Measurements from ENCODE around the gene MMEL1.
"Not testable (repeated sequence)": the region's sequence is repeated elsewhere in the genome, so short reads cannot be mapped to it uniquely, and the experiment has no call there.

The MMEL1 gene

DNA sequence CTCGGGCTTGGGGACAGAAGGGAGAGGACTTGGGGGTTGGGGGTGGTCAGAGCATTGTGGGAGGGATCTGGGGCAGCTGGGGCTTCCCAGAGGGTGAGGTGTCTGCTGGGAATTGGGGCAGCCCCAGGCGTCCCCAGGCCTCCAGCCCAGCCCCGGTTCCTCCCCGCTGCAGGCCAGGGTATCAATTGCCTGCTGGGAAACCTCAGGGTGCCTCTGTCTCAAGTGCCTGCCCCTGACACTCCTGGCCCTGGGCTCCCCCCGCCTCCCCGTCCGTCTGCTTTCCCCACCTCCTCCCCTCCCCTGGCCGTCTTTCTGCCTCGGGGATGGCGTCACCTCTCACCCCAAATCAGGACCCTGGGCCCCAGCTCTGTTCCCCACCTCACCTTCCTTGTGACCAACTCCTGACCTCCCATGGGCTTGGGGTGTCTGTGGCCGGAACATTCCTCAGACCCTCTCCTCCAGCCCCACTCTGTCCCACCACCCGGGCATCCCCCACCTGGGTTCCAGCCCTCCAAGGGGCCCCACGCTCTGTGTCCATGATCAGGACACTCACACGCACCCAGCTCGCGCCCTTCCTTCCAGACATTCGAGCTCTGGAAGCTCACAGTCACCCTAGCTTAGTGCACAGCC is 64.5 kb downstream of the MMEL1 start:
- DNase-seq, result not testable (repeated sequence)

DNA sequence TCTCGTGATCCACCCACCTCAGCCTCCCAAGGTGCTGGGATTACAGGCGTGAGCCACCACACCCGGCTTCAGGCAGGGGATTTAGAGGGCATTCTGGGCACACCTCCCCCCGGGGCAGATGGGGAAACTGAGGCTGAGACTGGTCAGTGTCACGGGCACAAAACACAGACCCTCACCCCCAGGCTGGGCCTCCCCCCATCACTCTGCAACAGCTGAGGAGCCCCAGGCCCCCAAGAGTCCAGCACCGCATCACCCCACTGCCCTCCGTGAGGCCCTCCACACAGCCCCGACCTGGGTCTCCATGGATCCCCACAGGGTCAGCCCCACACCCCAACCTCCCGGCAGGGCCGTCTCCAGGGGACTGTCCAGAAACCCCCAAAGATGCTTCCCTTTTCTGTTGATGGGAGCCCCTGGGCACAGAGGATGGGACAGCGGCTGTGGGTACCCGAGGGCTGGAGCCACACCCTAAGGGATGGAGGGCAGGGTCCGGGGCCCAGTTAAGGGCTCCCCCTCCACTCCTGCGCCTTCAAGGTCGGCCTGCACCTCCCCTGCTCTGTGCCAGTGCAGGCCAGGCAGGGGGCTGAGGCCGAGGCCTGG is 65.6 kb downstream of the MMEL1 start:
- no peak for DNase-seq

DNA sequence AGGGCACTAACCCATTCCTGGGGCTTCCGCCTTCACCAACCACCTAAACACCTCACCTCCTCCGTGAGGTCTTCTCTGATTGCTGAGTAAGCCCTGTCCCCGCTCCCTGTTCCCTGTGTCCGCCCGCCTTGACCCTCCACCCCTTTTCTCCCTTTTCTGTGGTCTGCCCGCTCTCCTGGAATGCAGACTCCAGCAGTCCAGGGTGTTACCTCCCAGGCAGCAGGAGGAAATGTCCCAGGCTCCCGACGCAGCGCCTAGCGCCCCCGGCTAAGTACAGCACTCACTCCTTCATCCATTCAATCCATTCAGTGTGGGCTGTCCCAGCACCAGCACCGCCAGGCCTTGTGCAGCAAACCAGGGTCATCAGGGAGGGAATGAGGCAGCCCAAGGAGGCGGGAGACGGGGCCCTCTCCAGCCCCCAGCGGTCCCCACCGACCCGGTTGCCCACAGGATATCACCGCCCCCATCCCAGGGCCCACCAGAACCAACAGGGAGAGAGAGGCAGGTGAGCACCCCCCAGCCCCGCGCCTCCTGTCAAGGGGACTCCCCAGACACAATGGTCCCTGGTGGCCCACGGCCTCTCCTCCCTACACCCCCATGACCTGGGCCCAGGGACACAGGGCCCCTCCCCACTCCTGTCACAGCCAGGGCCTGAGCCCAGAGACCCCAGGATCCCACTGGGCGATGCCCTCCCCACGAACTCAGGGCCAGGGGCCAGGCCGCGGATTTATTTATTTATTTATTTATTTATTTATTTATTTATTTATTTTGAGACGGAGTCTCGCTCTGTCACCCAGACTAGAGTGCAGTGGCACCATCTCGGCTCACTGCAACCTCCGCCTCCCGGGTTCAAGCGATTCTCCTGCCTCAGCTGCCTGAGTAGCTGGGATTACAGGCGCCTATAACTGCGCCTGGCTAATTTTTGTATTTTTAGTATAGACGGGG is 66.4 kb downstream of the MMEL1 start:
- no peak for DNase-seq

DNA sequence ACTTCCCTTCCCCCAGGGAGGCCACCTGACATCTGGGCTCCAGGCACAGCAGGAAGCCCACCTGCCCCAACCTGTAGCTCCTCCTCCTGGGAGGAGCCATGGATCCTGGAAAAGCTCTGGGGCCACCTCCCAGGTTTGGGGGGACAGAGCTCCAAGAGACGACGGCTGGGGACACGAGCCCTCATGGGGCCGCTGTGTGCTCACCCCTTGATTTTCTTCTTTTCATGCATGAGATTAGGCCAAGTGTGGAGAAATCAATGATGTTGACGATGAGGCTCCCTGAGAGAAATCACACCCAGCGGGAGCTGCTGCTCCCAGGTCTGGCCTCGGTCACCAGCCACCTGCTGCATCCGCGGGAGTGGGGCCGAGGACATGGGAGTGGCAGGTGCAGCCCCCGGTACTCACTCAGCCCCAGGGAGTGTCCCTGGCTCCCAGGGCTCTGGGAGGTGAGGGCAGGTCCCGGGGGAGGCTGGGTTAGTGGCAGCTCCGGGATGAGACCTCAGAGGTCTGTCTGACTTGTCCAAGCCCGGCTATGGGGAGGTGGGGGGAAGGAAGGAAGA is 67.9 kb downstream of the MMEL1 start:
- DNase-seq, result no peak

DNA sequence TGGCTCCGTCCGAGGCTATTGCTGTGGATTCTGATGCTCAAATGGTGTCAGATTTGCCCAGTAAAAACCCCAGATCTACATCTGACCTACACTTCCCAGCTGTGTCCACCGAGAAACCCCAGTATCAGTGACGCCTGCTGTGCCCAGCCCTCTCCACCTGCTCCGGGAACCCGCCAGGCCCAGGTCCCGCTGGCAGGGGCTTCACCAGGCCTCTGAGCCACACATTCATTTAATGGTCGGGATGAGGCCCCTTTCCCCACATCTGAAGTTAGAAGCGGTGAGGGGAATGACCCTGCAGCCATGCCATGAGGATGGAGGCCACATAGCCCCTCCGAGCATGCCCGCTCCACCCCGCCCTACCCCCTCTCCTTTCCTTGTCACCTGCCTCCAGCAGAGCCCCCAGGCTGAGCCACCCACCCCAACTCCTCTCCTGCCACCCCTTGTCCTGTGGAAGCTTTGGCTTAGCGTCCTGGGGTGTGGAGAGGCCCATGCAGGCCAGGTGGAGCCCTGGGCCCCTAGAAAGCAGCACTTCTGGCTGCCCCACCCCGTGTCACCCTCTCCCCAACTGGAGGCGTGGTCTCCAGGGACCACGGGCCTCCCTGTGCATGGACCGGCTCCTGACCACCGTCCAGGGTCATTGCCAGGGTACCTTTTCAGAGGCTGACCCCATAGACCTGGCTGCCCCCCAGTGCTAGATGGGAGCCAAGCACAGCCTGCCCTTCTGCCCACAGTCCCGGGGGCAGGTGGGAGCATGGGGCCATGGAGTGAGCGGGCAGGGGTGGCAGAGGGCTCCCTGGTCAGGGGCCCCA is 68.6 kb downstream of the MMEL1 start:
- no peak for DNase-seq

DNA sequence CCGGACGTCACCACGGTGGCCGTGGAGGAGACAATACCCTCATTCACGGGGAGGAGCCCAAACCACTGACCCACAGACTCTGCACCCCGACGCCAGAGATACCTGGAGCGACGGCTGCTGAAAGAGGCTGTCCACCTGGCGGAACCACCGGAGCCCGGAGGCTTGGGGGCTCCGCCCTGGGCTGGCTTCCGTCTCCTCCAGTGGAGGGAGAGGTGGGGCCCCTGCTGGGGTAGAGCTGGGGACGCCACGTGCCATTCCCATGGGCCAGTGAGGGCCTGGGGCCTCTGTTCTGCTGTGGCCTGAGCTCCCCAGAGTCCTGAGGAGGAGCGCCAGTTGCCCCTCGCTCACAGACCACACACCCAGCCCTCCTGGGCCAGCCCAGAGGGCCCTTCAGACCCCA is 69.6 kb downstream of the MMEL1 start:
- DNase-seq, result no peak

DNA sequence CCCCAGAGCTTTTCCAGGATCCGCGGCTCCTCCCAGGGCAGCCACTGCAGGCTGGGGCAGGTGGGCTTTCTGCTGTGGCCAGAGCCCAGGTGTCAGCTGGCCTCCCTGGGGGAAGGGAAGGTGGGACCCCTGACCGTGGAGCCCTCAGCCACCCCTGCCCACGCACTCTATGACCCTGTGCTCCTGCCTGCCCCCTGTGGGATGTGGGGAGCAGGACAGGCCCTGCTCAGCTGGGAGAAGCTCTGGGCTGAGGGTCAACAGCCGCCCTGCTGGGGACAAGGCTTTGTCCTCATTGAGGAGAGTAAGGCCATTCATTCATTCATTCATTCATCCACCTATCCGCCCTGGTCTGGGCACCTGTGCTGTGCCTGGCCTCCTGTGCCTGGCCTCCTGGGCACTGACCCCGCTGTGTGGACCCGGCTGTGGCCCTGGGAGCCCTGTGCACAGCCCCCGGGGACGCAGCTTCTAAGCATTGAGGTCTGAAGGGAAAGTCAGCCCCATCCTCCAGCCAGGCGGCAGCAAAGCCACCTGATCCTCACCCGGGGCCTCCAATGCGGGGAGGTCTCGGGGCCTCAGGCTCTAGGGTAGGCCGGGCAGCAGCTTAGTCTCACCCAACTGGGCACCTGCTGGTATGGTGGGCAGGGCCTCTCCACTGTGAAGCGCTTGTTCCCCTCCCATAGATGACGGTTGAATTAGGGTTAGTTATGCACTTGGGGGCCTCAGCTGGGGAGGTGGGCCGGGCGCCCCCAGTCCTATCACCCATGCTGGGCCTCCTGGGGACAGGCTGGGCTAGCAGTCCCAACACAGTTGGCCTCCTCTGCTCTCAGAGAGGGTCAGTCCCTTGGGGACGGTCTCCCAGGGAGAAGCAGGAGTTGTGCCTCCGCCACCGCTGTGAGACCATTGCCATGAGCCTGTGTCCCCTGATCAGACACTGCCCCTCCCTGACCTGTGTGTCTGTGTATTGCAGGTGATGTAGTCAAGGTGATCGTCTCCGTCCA is 70.6 kb downstream of the MMEL1 start:
- no peak for DNase-seq

DNA sequence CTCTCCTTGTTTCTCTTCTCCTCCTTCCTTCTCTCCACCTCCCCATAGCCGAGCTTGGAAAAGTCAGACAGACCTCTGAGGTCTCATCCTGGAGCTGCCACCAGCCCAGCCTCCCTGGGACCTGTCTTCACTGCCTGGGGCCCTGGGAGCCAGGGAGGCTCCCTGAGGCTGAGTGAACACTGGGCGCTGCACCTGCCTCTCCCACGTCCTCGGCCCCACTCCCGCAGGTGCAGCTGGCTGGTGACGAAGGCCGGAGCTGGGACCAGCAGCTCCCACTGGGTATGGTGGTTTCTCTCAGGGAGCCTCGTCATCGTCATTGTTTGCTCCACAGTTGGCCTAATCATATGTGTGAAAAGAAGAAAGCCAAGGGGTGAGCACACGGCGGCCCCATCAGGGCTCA is 71.4 kb downstream of the MMEL1 start:
- DNase-seq, result no peak

DNA sequence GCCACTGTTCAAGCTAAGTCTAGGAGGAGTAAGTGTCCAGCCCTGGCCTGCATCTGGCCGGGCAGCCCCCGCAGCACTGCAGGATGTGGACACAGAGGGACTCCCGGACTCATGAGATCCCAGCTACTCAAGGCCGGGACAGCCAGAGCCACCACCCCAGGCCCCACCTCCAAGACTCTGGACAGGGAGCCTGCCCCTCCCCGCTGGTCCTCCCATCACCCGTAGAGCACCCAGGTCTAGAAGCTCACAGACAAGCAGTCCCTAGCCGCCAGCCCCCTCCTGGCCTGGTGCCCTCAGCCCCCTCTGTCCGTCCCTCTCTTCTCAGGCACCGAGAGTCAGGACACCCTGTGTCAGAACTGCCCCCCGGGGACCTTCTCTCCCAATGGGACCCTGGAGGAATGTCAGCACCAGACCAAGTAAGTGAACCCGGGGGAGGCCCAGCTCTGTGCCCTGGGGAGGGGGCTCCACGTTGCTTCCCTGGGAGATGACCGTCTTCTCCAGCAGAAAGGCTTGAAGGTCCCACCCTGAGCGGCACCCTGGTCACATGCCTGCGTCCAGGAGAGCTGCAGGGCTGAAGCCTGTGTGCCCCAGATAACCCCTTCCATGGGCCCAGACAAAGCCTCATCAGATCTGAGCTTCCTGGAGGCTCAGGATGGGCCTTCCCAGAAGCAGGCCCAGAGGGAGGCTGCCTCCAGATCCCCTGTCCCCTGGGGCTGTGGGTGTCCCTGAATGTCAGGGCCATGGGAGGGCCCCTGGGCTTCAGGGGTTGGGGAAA is 72.3 kb downstream of the MMEL1 start:
- DNase-seq, result no peak

DNA sequence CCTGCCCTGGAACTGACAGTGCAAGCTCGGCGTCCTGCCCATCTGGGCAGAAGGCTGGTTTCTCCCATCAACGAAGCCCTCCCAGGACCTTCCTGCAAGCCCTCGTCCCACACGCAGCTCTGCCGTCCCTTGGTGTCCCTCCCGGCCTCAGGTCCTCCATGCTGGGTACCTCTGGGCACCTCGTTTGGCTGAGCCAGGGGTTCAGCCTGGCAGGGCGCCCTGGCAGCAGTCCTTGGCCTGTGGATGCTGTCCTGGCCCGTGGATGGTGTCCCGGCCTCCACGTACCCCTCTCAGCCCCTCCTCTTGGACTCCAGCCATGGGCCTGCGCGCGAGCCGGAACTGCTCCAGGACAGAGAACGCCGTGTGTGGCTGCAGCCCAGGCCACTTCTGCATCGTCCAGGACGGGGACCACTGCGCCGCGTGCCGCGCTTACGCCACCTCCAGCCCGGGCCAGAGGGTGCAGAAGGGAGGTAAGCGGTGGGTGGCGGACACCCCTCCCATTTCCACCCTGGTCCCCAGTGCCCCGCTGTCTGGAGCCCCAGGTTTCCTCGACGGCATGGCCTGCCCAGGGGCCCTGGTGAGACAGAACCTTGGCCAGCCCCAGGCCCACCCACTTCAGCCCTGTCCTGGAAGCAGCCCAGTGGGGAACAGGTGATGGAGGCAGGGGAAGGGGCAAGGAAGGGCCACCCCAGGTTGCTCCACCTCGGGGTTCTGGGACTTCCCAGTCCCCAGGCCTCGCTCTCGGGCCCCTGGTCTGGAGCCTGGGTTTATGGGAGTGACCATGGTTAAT is 73.1 kb downstream of the MMEL1 start:
- no peak for DNase-seq

DNA sequence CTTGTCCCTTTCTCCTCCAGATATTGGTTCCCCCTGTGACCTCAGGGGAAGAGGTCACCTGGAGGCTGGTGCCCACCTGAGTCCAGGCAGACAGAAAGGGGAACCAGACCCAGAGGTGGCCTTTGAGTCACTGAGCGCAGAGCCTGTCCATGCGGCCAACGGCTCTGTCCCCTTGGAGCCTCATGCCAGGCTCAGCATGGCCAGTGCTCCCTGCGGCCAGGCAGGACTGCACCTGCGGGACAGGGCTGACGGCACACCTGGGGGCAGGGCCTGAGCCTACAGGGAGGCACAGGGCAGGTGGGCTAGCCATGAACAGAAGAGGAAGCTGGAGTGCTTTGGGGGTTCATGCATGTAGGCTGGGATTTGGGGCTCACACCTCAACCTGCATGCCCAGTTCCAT is 74.0 kb downstream of the MMEL1 start:
- DNase-seq, result no peak

DNA sequence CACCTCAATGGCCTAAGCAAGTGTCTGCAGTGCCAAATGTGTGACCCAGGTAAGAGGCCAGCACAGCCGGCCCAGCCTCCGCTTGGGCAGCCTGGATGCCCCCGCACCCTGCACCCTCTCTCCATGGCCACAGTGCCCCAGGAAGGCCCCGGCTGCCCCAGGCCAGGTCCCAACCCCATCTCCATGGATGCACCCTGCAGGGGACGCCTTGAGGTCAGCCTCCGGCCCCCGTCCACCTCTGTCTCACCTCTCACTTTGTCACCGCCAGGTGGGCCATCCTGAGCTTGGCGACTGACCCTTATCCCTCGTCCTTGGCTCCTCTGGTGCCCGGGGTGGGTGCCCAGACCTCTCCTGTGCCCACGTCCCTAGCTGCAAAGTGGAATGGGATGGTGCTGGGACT is 74.4 kb downstream of the MMEL1 start:
- no peak for DNase-seq

DNA sequence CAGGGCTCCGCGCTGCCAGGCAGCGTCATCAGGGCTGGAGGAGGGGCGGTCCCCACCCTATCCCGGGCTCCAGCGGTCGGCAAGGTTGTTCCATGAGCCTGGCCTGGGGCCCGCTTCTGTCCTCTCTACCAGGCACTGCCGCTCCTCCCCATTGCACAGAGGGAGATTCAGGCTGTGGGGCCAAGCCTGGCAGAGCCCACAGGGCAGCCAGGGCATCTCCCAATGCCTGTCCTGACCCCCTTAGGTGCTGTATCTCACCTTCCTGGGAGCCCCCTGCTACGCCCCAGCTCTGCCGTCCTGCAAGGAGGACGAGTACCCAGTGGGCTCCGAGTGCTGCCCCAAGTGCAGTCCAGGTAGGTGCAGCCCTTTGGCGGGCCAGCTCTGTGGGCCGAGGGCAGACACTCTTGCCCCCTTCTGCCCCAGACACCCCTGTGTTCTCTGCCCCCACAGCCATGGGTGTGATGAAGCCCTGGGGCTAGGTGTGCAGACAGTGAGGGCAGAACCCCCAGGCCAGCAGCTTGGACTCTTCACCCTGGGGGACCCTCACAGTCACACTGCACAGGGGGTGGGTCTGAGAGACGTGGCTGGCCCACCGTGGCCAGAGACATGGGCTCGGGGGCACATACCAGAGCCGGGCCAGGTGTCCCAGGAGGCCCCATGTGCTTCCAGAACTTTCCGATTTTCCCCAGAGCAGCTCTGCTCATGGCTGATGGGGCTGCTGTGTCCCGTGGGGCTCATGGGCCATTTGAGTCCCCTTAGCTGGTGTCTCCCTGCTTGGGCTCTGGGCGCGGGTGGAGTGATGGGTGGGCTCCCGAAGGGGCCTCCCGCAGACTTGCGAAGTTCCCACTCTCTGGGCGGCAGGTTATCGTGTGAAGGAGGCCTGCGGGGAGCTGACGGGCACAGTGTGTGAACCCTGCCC is 75.1 kb downstream of the MMEL1 start:
- DNase-seq, result no peak

DNA sequence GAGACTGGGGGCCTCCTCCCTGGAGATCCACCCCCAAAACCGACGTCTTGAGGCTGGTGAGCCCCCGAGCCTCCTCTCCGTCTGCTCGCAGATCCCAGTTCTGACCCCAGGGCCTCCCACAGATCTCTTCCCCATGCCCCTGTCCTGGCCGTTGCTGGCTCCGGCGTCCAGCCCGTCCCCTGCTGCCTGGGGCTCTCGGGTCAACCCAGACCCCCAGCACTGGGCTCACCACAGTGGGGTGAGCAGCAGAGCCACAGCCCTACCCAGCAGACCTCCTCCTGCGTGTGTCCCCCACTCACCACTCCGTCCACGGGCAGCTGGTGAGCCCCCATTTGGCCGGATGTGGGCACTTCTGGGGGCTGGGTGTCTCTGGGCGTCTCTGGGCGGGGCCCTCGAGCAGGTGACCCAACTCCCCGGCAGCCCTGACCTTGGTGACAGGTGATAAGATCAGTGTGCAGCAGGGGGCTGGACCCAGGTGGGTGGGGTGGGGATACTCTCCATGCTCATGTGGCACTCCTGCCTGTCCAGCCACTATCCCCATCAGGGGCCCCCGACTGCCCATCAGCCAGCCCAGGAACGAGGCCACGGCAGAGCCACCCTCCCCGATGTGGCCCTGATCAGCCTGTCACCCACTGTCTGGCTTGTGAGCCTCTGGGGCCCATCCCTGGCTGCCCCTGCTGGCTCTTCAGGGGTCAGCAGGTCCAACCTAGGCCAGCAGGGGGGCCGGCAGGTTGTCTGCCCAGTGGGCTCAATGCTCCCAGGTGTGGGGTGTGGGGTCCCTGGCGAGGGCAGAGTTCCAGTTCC is 75.9 kb downstream of the MMEL1 start:
- no peak for DNase-seq

DNA sequence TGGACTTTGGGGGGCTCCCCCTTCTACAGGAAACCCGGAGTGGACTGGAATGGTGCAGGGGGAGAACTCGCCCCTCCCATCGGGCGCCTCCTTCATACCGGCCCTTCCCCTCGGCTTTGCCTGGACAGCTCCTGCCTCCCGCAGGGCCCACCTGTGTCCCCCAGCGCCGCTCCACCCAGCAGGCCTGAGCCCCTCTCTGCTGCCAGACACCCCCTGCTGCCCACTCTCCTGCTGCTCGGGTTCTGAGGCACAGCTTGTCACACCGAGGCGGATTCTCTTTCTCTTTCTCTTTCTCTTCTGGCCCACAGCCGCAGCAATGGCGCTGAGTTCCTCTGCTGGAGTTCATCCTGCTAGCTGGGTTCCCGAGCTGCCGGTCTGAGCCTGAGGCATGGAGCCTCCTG is 76.5 kb downstream of the MMEL1 start, which contains the start of gene TNFRSF14:
Gene TNFRSF14, plus strand, starts transcription at position 95 of the 401 bp plus-strand sequence. Its CDS starts 294 bp downstream, at position 389.
- DNase-seq, result no peak

DNA sequence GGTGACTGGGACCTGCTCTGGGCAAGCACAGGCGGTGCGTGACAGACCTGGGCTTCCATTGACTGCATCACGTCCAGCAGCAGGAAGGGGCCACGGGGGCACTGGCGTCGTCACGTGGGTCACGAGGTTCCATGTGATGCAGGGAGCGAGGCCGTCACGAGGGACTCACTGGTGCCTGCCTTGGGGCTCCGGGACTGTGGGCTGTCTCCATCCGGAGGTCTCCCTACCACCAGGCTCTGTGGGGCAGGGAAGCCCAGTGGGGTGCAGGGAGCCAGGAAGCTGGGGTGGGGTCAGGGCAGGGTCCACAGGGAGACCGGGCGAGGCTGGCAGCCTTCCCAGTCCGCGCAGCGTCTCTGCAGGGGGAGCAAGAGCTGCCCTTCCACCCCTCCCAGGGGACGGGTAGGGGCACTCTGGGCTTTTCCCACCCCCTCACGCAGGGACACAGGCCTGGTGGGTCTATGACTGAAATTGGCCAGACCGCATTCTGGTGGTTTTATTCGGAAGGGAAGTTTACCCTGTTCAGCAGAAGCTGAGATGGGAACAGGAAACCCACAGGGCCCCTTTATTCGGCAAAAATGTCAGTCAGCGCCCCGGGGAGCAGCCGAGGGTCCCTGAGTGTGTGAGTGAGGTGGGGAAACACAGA is 77.1 kb downstream of the MMEL1 start:
- no peak for DNase-seq

Measured in SHP77 treated with DMSO at 0.1 percent for 48 hours (cell line).